ENCODE measurements around the gene GLCE.

DNA sequence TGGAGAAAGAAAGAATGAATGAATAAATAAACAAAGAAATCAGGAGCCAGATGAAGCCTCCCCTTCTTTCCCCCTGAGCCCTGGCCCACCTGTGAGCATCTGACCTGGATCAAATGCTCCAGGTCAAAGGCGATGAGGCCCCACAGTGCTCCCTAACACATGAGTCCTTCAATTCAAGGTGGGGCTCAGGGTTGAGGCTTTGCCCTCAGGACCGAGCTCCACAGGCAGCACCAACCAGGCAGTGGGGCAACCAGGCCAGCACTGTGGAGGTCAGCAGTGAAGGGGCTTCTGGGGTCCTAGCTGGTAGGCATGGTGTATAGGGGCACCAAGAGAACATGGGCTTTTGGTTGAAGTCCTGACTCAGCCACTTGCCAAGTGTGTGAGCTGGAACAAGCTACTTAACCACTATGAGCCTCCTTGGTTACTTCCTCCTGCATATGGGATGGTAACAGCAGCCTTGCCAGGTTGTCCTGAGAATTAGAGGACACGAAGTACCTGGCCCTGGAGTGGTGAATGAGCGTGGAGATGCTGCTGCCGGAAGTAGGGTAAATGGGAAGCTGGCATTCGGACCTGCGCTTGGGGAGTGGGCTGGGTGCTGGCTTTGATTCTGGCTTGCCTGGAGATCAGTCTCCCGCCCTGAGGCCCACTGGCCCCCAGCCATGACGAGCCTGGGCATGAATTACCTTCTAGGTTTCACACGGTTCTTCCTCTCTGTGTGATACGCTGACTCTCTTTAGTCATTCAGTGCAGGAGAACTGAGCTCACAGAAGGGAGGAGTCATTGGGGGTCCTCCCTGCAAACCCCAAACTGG, 128.3 kb downstream of the GLCE start:
- TF ChIP-seq CTCF (IDR thresholded peaks at IDR 0.05; ENCODE audit: insufficient read depth, low read length, poor library complexity, severe bottlenecking), result no peak
- no peak for TF ChIP-seq EZH2phosphoT487 (conservative IDR thresholded peaks at IDR 0.05; ENCODE audit: low read length)

Measured in SU-DHL-6 (cell line).